Subcutaneous abdominal adipose tissue (tissue), 5 donors: Measurements from ENCODE around the gene HPSE2.
"Not testable (repeated sequence)": the region's sequence is repeated elsewhere in the genome, so short reads cannot be mapped to it uniquely, and the experiment has no call there.

Source experiments
- H3K27ac ChIP-seq: one replicate; pipeline ENCODE4 v1.7.0; 2013; ENCODE audit warnings: low read depth, mild to moderate bottlenecking, inconsistent platforms, low read length, moderate library complexity
- H3K27me3 ChIP-seq, 5 donors: one replicate each; pipeline ENCODE4 v1.7.0; 2013; ENCODE audit warnings: low read length in 5 of 5, inconsistent platforms in 1 of 5; ENCODE audit not compliant: control insufficient read depth in 5 of 5, insufficient read depth in 4 of 5
- H3K36me3 ChIP-seq, 5 donors: one replicate each; pipeline ENCODE4 v1.7.0; 2013; ENCODE audit warnings: low read length in 5 of 5; ENCODE audit not compliant: control insufficient read depth in 5 of 5, insufficient read depth in 5 of 5
- H3K4me1 ChIP-seq, 5 donors: one replicate each; pipeline ENCODE4 v1.7.0; 2013; ENCODE audit warnings: low read length in 5 of 5, mild to moderate bottlenecking in 3 of 5, moderate library complexity in 1 of 5; ENCODE audit not compliant: control insufficient read depth in 5 of 5, insufficient read depth in 5 of 5
- H3K4me3 ChIP-seq, 5 donors: one replicate each; pipeline ENCODE4 v1.7.0; 2013; ENCODE audit warnings: low read length in 5 of 5, low read depth in 1 of 5
- H3K9ac ChIP-seq, 5 donors: one replicate each; pipeline ENCODE4 v1.7.0; 2013; ENCODE audit warnings: low read length in 5 of 5, mild to moderate bottlenecking in 4 of 5, moderate library complexity in 3 of 5
- H3K9me3 ChIP-seq, 5 donors: one replicate each; pipeline ENCODE4 v1.7.0; 2013; ENCODE audit warnings: low read length in 5 of 5; ENCODE audit not compliant: control insufficient read depth in 5 of 5
- donor health status: healthy.
- donor health status: healthy.
- donor health status: healthy.
- donor health status: healthy.
- donor health status: healthy.

The HPSE2 gene

GRCh38 chr10:98916526-98917125 is 319.0 kb downstream of the HPSE2 start:
- Histone ChIP-seq H3K4me3 (no peak overlapping the region), H3K27ac (no peak overlapping the region), H3K4me1 (no peaks in the 10 kb centered on the region), H3K27me3 (no peaks in the 10 kb centered on the region), H3K36me3 (no peaks in the 10 kb centered on the region), H3K9ac (no peak overlapping the region), H3K9me3 (no peaks in the 10 kb centered on the region)

GRCh38 chr10:98915911-98916310 is 319.7 kb downstream of the HPSE2 start:
- Histone ChIP-seq H3K9me3 (no peaks in the 10 kb centered on the region), H3K4me1 (no peaks in the 10 kb centered on the region), H3K36me3 (no peaks in the 10 kb centered on the region), H3K9ac (no peak overlapping the region), H3K4me3 (no peak overlapping the region), H3K27me3 (no peaks in the 10 kb centered on the region), H3K27ac (no peak overlapping the region)

GRCh38 chr10:98910546-98910945 is 325.1 kb downstream of the HPSE2 start:
- Histone ChIP-seq H3K27ac (no peak overlapping the region), H3K4me1 (no peaks in the 10 kb centered on the region), H3K36me3 (no peaks in the 10 kb centered on the region), H3K4me3 (no peak overlapping the region), H3K27me3 (no peaks in the 10 kb centered on the region), H3K9ac (no peak overlapping the region), H3K9me3 (no peaks in the 10 kb centered on the region)

GRCh38 chr10:98910048-98910447 is 325.6 kb downstream of the HPSE2 start:
- no peaks in the 10 kb centered on the region for H3K4me1 ChIP-seq
- no peaks in the 10 kb centered on the region for H3K9me3 ChIP-seq
- H3K27me3 ChIP-seq: no peaks in the 10 kb centered on the region
- H3K27ac ChIP-seq: no peak overlapping the region
- no peaks in the 10 kb centered on the region for H3K36me3 ChIP-seq
- no peak overlapping the region for H3K9ac ChIP-seq
- H3K4me3 ChIP-seq: no peak overlapping the region

- no peak overlapping the region for H3K4me3 ChIP-seq
- no peaks in the 10 kb centered on the region for H3K36me3 ChIP-seq
- no peaks in the 10 kb centered on the region for H3K9me3 ChIP-seq
- no peak overlapping the region for H3K27ac ChIP-seq
- H3K27me3 ChIP-seq: no peaks in the 10 kb centered on the region
- H3K9ac ChIP-seq: no peak overlapping the region
- no peaks in the 10 kb centered on the region for H3K4me1 ChIP-seq
These were observed 326.8 kb downstream of the HPSE2 start for GRCh38 chr10:98908868-98909267.

- H3K36me3 ChIP-seq, H3K9me3 ChIP-seq, H3K4me1 ChIP-seq, H3K4me3 ChIP-seq, H3K27me3 ChIP-seq, H3K27ac ChIP-seq, H3K9ac ChIP-seq: not testable (repeated sequence)
These were observed 327.4 kb downstream of the HPSE2 start for GRCh38 chr10:98908247-98908646.

GRCh38 chr10:98901441-98902110 is 334.1 kb downstream of the HPSE2 start:
- H3K4me3 ChIP-seq: no peak overlapping the region
- no peaks in the 10 kb centered on the region for H3K9me3 ChIP-seq
- no peak overlapping the region for H3K9ac ChIP-seq
- H3K27me3 ChIP-seq: no peaks in the 10 kb centered on the region
- H3K36me3 ChIP-seq: no peaks in the 10 kb centered on the region
- no peak overlapping the region for H3K27ac ChIP-seq
- H3K4me1 ChIP-seq: peaks cover 0 to 4% (median 0%) of the 10 kb centered on the region in 5 donors

- H3K27me3 ChIP-seq: no peaks in the 10 kb centered on the region
- H3K9ac ChIP-seq: no peak overlapping the region
- no peaks in the 10 kb centered on the region for H3K36me3 ChIP-seq
- no peak overlapping the region for H3K27ac ChIP-seq
- peaks cover 0 to 4% (median 0%) of the 10 kb centered on the region in 5 donors for H3K4me1 ChIP-seq
- H3K9me3 ChIP-seq: no peaks in the 10 kb centered on the region
- no peak overlapping the region for H3K4me3 ChIP-seq
These were observed 336.6 kb downstream of the HPSE2 start for GRCh38 chr10:98899018-98899417.

- Histone ChIP-seq H3K4me1 (no peaks in the 10 kb centered on the region), H3K36me3 (no peaks in the 10 kb centered on the region), H3K27me3 (no peaks in the 10 kb centered on the region), H3K9ac (no peak overlapping the region), H3K4me3 (no peak overlapping the region), H3K27ac (no peak overlapping the region), H3K9me3 (no peaks in the 10 kb centered on the region)
These were observed 343.1 kb downstream of the HPSE2 start for GRCh38 chr10:98892523-98892922.

GRCh38 chr10:98886686-98887085 is 349.0 kb downstream of the HPSE2 start:
- Histone ChIP-seq H3K4me3 (no peak overlapping the region), H3K27ac (no peak overlapping the region), H3K4me1 (no peaks in the 10 kb centered on the region)

More at GRCh38 chr10:98886686-98887085, 349.0 kb downstream of the HPSE2 start:
- Histone ChIP-seq H3K9ac (no peak overlapping the region), H3K9me3 (no peaks in the 10 kb centered on the region), H3K36me3 (no peaks in the 10 kb centered on the region), H3K27me3 (no peaks in the 10 kb centered on the region)
